Right lobe of liver (tissue), 6 donors: Measurements from ENCODE around the gene FAP. TPM values are rescaled to one million over a fixed set of nuclear protein-coding genes. Genes with fewer than 3 reads are reported as not detected.

Experiments
- ATAC-seq, 4 donors: fragments of 200-7000 bp; cut with Tn5 transposase; one replicate each; pipeline ENCODE4 v1.9.1; 2020; ENCODE audit warnings: mild to moderate bottlenecking in 4 of 4, moderate library complexity in 4 of 4
- DNase-seq, 3 donors: peaks; one replicate each; pipeline ENCODE4 v3.0.0-alpha.2; 2020
- H3K27ac ChIP-seq, 3 donors: fragments of 200-600 bp; one replicate each; pipeline ENCODE4 v1.8.0; 2022
- H3K27me3 ChIP-seq, 2 donors: fragments of 200-600 bp; one replicate each; pipeline ENCODE4 v1.8.0; 2022
- H3K36me3 ChIP-seq, 4 donors: fragments of 200-600 bp; sonication (generic) in 1 of 4; one replicate each; pipeline versions ENCODE4 v1.5.1 to v1.8.0; 2017 to 2022; ENCODE audit warnings: control low read depth in 1 of 4
- H3K4me1 ChIP-seq, 4 donors: fragments of 200-600 bp; sonication (generic) in 1 of 4; one replicate each; pipeline versions ENCODE4 v1.5.1 to v1.8.0; 2017 to 2022; ENCODE audit warnings: control low read depth in 1 of 4
- H3K4me3 ChIP-seq, 3 donors: fragments of 200-600 bp; one replicate each; pipeline ENCODE4 v1.8.0; 2022
- H3K9me3 ChIP-seq, 4 donors: fragments of 200-600 bp; sonication (generic) in 1 of 4; one replicate each; pipeline versions ENCODE4 v1.5.1 to v1.8.0; 2017 to 2022; ENCODE audit warnings: control low read depth in 1 of 4
- CTCF ChIP-seq, 4 donors: fragments of 200-600 bp in 3 of 4; fragments of 450-650 bp in 1 of 4; IDR thresholded peaks; one replicate each; pipeline versions ENCODE4 v1.5.1 to v1.8.0; 2016 to 2022; ENCODE audit warnings: antibody characterized with exemption in 4 of 4, mild to moderate bottlenecking in 2 of 4
- POLR2A ChIP-seq: fragments of 450-650 bp; IDR thresholded peaks from one replicate; pipeline ENCODE4 v1.6.1; 2017; ENCODE audit warnings: antibody characterized with exemption, mild to moderate bottlenecking
- WGBS: methylation state at CpG from one replicate; pipeline ENCODE4 v1.1.6; 2018; ENCODE audit warnings: low coverage, low lambda C conversion rate; ENCODE audit not compliant: insufficient coverage; ENCODE audit errors: missing lambda C conversion rate; 5-methylcytosine and 5-hydroxymethylcytosine counted together
- intact Hi-C, 2 donors: fragments of 100-400 bp; cut with DNase I; formaldehyde crosslinking; loops; one replicate each; pipeline versions ENCODE4 v1.11.2 to v1.14.1; 2022
- total RNA-seq, 6 experiments: library from RNA; depleted of rRNA in 2 of 6; stranded (reverse); fragments of >200 nt in 2 of 6; fragmentation: NEBNext Ultra II Directional in 3 of 6; extraction: Animal tissue kit (Norgen Biotek cat#: 25700) in 3 of 6; gene quantifications; one replicate each; pipeline versions ENCODE4 v1.1.0 to v1.2.4, GENCODE V29; 2016 to 2023
- donor health status: DM: no; HTN: yes; CAD: no.
- donor health status: DM: no; HTN: no; CAD: no.
- donor health status: DM: no; HTN: no; CAD: no.
- donor health status: DM: no; HTN: yes; CAD: no.
- donor health status: DM: no; HTN: yes; CAD: no.

The FAP gene
- total RNA-seq, 6 experiments from 2014 or later, result 0.22 to 0.93 (median 0.55) TPM; not detected in 2

GRCh38 chr2:162172802-162173370 is 70.4 kb downstream of the FAP start:
- H3K4me3 ChIP-seq, result no peak overlapping the region
- no peaks in the 10 kb centered on the region for H3K9me3 ChIP-seq
- no peak for DNase-seq
- no peak for ATAC-seq
- H3K27me3 ChIP-seq, result no peaks in the 10 kb centered on the region
- intact Hi-C loops, result no loop called here
- WGBS, result 63% methylated on average over 1 of the region's 1 CpG
- no peaks in the 10 kb centered on the region for H3K36me3 ChIP-seq
- H3K27ac ChIP-seq, result no peak overlapping the region
- no peaks in the 10 kb centered on the region for H3K4me1 ChIP-seq
- TF ChIP-seq POLR2A (no peak), CTCF (IDR thresholded peaks at IDR 0.05) (no peak)

- Histone ChIP-seq H3K9me3 (no peaks in the 10 kb centered on the region), H3K4me3 (no peak overlapping the region), H3K27me3 (no peaks in the 10 kb centered on the region), H3K36me3 (no peaks in the 10 kb centered on the region), H3K27ac (no peak overlapping the region), H3K4me1 (no peaks in the 10 kb centered on the region)
- ATAC-seq (no peak), DNase-seq (no peak)
- WGBS, result 63% methylated on average over 4 of the region's 4 CpGs
- no peak for TF ChIP-seq POLR2A
- no peak for TF ChIP-seq CTCF (IDR thresholded peaks at IDR 0.05)
- intact Hi-C loops, result no loop called here
These were observed 76.5 kb downstream of the FAP start for GRCh38 chr2:162166745-162167144.

DNA sequence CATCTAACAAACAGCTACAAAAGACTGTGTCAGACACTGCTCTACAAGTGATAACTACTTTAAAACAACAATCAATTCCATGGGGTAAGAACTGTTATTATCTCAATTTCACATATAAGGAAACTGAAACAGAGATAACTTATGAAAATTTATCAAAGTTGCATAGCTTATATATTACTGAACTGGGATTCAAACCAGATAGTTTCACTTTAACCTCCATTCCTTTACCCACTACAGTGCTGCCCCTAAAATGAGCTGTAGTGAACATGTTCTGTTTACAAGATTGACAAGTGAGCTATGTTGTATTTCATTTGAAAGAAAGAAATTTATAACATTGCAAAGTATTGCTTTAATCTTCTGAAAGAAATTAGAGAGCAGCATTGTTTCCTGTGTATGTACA is 77.1 kb downstream of the FAP start:
- intact Hi-C loops, result no loop called here
- Histone ChIP-seq H3K9me3 (no peaks in the 10 kb centered on the region), H3K27me3 (no peaks in the 10 kb centered on the region), H3K4me3 (no peak overlapping the region), H3K27ac (no peak overlapping the region), H3K4me1 (no peaks in the 10 kb centered on the region), H3K36me3 (no peaks in the 10 kb centered on the region)
- DNase-seq, result no peak
- no peak for ATAC-seq
- TF ChIP-seq CTCF (IDR thresholded peaks at IDR 0.05) (no peak), POLR2A (no peak)

- ATAC-seq, result peak in 1 of 4 donors; percentile 24
- no peaks in the 10 kb centered on the region for H3K36me3 ChIP-seq
These were observed 78.4 kb downstream of the FAP start for GRCh38 chr2:162164802-162165201.

More at GRCh38 chr2:162164802-162165201, 78.4 kb downstream of the FAP start:
- no peaks in the 10 kb centered on the region for H3K4me1 ChIP-seq
- no peak overlapping the region for H3K4me3 ChIP-seq
- H3K9me3 ChIP-seq, result no peaks in the 10 kb centered on the region
- H3K27ac ChIP-seq, result no peak overlapping the region
- WGBS, result 76% methylated on average over 2 of the region's 2 CpGs
- no peak for DNase-seq
- intact Hi-C loops, result no loop called here
- TF ChIP-seq CTCF (IDR thresholded peaks at IDR 0.05), result no peak
- TF ChIP-seq POLR2A, result no peak
- no peaks in the 10 kb centered on the region for H3K27me3 ChIP-seq
